GM18505 (cell line): ENCODE measurements around the gene PIP4K2A.

ENCODE experiments used
- ATAC-seq: cut with Tn5 transposase; IDR thresholded peaks from one replicate; pipeline ENCODE4 v1.9.1; 2021; ENCODE audit not compliant: unreplicated experiment
- POLR2A ChIP-seq: IDR thresholded peaks from 4 replicates; pipeline ENCODE4 v1.6.1; 2011; ENCODE audit warnings: borderline replicate concordance; ENCODE audit not compliant: insufficient read depth, insufficient read length; ENCODE audit errors: extremely low read depth

The PIP4K2A gene

DNA sequence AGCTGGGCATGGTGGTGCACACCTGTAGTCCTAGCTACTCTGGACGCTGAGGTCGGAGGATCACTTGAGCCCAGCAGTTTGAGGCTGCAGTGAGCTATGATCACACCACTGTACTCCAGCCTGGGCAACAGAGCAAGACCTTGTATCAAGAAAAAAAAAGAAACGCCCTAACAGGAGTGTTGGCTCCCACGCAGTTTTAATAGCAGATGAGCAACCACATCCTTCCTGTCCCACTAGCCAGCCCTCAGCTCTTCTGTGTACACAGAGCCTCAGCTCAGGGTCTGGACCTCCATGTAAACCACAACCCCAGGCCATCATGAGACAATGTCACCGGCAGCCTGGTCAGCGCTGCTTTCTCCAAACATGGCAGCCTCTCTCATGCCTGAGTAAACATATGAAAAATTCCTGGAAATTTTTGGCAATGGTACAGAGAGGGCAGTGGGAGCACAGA, 108.2 kb downstream of the PIP4K2A start:
- ATAC-seq = peak; percentile 93
- peak; percentile 37 for TF ChIP-seq POLR2A

DNA sequence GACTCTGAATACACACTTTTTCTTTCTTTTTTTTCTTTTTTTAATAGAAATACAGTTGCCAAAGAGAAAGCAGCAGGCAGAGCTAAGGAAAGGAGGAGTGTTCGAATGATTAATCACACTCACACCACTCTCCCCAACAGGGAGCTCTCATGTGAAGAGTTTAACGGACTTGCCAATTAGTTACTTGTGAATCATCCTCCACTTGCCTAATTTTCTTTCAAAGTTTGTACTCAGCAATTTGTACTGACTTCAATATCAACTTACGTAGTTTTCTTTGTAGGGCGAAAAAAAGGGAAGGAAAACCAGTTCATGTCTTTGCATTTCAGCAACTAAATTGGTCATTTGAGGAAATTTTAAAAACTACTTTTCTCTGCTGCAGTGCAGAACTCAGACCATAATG, 109.2 kb downstream of the PIP4K2A start:
- no peak for ATAC-seq
- no peak for TF ChIP-seq POLR2A

DNA sequence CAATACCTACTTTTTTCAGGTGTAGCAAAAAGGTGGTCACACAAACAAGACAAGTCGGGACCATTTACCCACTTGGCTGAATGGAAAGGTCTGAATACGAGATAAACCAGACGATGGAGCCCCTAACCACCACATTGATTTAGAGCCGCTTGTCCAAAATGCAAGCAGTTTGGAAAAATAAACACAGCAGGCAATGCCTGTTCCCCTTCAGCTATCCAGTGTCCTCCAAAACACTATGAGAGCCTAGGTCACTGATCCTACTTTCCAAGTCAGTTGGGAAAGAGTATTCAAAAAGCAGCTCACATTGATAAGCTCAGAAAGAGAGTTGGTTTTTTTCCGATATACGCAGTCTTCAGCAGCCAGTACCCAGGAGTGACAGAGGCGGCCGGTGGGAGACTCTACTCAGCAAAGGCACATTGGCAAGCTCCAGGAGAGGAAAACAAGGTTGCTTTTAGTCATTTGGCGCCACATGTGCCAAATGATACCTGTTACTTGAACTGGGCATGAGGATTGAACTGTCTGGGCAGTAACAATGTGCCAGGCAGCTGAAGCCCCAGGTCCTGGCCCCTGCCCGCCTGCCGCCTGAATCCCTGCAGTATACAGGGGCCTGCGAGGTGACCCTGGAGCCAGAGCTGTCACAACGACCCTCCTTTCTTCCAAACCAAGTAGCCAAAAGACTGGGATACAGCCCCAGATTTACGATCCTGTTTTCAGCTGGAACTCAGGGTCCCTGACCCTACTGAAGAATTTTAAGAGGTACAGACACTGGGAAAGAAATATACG, 109.8 kb downstream of the PIP4K2A start:
- no peak for TF ChIP-seq POLR2A

DNA sequence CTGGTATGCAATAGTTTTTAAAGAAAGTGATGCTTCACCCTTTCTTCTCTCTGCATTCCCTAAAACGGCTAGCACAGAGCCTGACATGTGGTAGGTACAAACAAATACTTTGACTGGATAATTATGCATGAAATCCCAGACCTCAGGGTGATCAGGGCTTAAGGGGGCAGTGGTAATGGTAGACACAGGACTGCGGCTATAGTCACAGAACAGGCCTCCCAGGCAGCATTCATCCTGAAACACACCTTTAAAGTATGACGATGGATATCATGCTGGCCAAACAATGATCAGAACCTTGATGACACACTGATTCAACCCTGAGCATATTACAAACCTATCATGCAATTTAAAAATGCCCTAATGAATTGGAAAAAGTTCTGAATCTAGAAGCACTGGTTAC, 110.8 kb downstream of the PIP4K2A start:
- no peak for TF ChIP-seq POLR2A
- no peak for ATAC-seq

More for the DNA sequence above, 109.8 kb downstream of the PIP4K2A start:
- ATAC-seq = no peak

DNA sequence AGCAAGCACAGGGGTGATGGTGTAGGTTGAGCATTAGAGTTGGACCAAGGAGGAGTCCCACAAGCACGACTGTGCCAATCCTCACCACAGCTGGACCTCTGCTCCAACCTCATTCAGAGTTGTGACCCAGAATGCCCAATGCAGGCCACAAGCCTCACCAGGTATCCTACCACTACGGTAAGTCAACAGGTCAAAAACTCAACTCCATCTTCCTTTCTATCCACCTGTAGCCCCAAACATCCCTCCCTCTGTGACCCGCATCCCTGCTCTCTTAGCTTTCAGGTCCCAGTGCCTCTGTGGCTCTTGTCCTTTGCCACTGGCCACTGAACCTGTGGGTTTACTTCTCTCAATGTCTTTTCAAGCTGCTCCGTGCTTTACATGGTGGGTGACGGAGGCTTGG, 112.8 kb downstream of the PIP4K2A start:
- no peak for ATAC-seq
- no peak for TF ChIP-seq POLR2A

DNA sequence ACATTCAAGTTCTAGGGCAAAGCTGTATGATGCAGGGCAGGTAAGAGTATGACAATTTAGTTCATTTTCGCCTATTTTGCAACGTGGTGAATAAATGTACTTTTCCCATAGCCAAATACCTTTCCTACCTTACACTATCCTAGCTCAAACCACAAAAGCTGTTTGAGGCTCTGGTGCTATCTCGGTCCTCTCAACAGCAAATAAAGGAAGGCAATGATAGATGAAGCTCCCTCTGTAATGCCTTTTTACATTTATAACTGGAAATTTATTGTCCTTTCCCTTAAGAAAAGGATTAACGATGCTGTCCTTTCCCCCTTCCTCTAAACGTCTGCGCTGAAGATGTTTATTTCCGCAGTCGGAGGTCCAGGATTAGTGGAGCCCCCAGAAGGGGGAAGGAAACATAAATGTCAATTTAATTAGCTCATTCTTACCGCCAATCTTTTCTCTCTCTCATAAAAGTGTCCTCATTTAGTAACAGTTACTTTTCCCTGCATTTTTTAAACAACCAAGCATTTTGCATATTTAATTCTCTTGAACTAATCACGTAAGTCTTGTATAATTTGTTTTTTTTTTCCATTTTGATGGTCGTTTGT, 114.6 kb downstream of the PIP4K2A start:
- ATAC-seq = no peak
- TF ChIP-seq POLR2A = no peak

DNA sequence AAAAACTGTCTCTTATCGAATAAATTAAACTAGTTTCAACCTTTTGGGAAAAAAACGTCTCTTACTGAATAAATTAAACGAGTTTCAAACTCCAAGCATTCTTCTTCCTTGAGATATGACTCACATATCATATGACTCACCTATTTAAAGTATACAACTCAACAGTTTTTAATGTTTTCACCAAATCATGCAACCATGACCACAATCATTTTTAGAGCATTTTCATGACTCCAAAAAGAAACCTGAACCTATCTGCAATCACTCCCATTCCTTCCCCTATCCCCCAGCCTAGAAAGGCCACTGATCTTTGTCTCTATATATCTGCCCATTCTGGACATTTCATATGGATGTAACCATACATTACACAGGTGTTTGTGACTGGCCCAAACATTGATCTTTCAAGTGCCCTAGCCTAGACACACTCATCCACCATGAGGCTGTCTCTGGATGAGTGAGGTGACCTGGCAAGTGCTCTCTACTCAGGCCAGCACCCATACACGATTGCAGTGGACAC, 115.3 kb downstream of the PIP4K2A start:
- TF ChIP-seq POLR2A = no peak
- no peak for ATAC-seq

DNA sequence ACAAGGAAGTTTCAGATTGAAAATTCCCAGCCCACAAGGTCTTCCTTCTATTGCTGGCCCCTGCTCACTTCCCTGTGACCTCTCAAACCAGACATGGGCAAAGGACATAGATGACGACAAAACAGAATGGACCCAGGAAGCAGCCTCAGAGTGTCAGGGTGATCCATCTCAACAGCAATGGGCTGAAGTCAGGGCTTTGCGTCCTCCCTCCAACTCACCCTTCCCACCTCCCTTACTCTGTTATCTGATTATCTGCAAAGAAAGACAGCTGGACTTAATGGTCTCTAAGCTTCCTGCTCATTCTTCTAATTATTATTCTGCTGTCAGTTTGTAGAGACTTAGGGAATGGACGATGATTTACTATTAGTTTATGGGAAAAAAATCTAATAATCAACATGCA, 115.9 kb downstream of the PIP4K2A start:
- no peak for ATAC-seq

DNA sequence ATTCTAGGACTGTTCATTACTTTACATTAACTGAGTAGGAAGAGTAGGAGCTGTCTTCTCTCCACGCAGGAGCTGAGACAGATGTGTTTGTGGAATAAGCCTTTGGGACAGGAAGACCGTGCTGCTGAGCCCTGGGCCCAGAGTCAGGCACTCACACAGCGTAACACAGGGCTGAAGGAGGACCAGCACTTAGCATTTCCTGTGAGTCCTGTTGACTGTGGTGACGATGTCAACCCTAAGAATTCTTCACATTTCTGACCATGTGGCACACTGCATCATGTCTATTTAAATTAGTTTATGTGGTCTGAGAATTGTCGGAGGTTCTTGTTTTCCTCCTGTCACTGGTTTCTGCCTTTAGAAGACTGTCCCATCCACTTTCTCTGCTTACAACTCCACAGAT, 117.2 kb downstream of the PIP4K2A start:
- ATAC-seq = peak; percentile 55
- TF ChIP-seq POLR2A = no peak

More for the DNA sequence above, 115.9 kb downstream of the PIP4K2A start:
- TF ChIP-seq POLR2A = no peak

DNA sequence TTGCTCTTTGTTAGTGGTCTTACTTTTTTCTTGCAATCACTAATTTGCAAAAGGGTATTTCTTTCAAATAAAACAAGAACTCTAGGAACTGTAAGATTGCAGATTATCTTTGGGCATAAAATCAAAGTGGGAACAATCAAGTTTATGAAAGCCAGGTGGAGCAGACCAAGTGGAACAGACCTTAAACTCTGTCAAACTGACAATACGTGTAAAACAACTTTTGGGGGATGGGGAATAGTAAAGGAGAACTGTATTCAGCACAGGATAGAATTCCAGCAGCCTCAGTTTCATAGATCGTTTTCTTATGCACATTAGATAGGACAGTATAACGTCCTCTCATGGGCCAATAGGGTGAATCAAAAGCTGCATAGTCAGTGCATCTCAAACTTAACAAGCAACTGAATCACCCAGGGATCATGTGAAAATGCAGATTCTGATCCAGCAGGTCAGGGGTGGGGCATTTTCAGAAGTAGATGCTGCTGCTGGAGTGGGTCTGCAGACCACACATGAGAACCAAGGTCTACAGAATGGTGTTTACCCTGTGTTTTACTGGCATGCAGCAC, 120.7 kb downstream of the PIP4K2A start:
- TF ChIP-seq POLR2A = no peak
- ATAC-seq = no peak

DNA sequence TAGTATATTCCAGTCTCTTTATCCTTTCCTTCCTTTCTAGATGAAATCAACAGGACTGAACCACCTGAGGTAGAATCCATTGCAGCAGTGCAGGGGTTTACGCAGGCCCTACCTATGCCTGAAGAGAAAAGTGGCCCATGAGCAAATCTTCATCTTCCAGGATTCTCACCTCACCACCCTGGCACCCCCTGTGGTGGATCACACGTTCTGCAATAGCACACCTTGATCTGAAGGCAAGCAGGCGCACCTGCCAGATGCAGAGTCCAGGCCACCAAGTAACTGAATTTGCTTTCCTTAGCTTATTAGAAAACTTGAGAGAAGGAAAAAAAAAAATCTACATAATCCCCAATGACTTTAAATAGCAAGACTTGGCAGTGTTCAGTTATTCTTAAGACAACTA, 121.4 kb downstream of the PIP4K2A start:
- ATAC-seq = no peak
- no peak for TF ChIP-seq POLR2A

DNA sequence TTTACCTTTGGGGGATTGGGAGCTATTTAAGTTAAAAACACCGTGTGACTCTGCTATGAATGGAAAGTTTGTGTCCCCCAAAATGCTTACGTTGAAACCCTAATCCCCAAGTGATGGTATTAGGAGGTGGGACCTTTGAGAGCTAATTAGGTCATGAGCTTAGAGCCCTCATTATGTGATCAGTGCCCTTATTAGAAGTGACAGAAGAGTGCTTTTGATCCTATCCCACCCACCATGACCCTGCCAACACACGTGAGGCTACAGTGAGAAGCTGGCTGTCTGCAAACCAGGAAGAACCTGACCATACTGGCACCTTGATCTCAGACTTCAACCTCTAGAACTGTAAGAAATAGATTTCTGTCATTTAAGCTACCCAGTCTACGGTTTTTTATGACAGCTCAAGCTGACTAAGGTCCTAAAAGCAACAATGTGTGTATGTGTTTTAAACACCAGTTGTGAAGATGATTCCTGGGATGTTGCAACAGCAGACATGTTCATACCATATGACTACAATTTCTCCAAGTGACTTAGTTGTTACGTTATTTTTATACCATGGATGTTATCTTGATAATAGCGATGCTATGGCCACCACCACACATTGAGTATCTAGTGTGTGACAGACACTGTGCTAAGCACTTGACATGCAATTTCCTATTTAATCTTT, 124.4 kb downstream of the PIP4K2A start:
- no peak for ATAC-seq
- TF ChIP-seq POLR2A = no peak

DNA sequence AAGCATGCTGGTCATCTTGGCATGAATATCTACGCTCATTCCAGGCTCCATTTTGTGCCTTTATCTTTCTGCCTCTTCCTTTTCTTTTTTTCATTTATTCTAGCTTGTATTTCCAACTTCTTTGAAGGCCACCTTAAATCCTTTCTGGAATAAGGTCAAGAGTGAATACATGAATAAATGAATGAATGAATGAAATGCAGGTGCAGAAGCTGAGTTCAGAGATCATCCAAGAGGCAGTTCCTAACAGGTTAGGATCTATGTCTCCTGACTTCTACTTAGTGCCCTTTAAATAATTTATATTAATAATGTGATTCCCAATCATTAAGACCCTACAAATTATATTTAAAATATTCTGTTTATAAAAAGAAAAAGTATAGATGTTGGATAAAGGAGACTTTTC, 125.9 kb downstream of the PIP4K2A start:
- no peak for TF ChIP-seq POLR2A
- ATAC-seq = no peak
